ENCODE measurements around the gene NRG3. TPM values are rescaled to one million over a fixed set of nuclear protein-coding genes. Genes with fewer than 3 reads are reported as not detected.

Gene NRG3
- total RNA-seq, 6 experiments from 2014 or later = not detected

- no peak overlapping the region for H3K27ac Mint-ChIP-seq
- no peaks in the 10 kb centered on the region for H3K27me3 Mint-ChIP-seq (ENCODE audit: insufficient read depth)
- no peaks in the 10 kb centered on the region for H3K4me1 Mint-ChIP-seq (ENCODE audit: low read depth)
- no peaks in the 10 kb centered on the region; the same call in 1 of the 2 replicates for H3K36me3 Mint-ChIP-seq (ENCODE audit: low read depth)
- no peak for TF ChIP-seq CTCF (IDR thresholded peaks at IDR 0.05)
- no peak overlapping the region for H3K4me3 Mint-ChIP-seq
- DNase-seq = no peak
- H3K9me3 Mint-ChIP-seq = peaks cover 17% of the 10 kb centered on the region
These were observed 663.3 kb downstream of the NRG3 start for GRCh38 chr10:82538272-82538671.

- DNase-seq = no peak
- Mint-ChIP-seq H3K9me3 (peaks cover 26% of the 10 kb centered on the region), H3K36me3 (ENCODE audit: low read depth) (no peaks in the 10 kb centered on the region; the same call in 1 of the 2 replicates), H3K27me3 (ENCODE audit: insufficient read depth) (no peaks in the 10 kb centered on the region), H3K4me3 (no peak overlapping the region), H3K4me1 (ENCODE audit: low read depth) (no peaks in the 10 kb centered on the region), H3K27ac (no peak overlapping the region)
- TF ChIP-seq CTCF (IDR thresholded peaks at IDR 0.05) = no peak
These were observed 668.6 kb downstream of the NRG3 start for GRCh38 chr10:82543631-82544030.

- Mint-ChIP-seq H3K36me3 (ENCODE audit: low read depth) (no peaks in the 10 kb centered on the region; the same call in 1 of the 2 replicates), H3K4me3 (no peak overlapping the region), H3K27ac (no peak overlapping the region), H3K9me3 (peaks cover 26% of the 10 kb centered on the region), H3K4me1 (ENCODE audit: low read depth) (no peaks in the 10 kb centered on the region), H3K27me3 (ENCODE audit: insufficient read depth) (no peaks in the 10 kb centered on the region)
- no peak for TF ChIP-seq CTCF (IDR thresholded peaks at IDR 0.05)
- no peak for DNase-seq
These were observed 669.4 kb downstream of the NRG3 start for GRCh38 chr10:82544377-82544776.

GRCh38 chr10:82551506-82551905 is 676.5 kb downstream of the NRG3 start:
- Mint-ChIP-seq H3K4me3 (no peak overlapping the region), H3K36me3 (ENCODE audit: low read depth) (no peaks in the 10 kb centered on the region), H3K4me1 (ENCODE audit: low read depth) (no peaks in the 10 kb centered on the region), H3K9me3 (peaks cover 9% of the 10 kb centered on the region), H3K27me3 (ENCODE audit: insufficient read depth) (no peaks in the 10 kb centered on the region), H3K27ac (no peak overlapping the region)
- TF ChIP-seq CTCF (IDR thresholded peaks at IDR 0.05) = no peak
- no peak for DNase-seq

GRCh38 chr10:82552267-82552666 is 677.3 kb downstream of the NRG3 start:
- DNase-seq = no peak
- no peaks in the 10 kb centered on the region for H3K4me1 Mint-ChIP-seq (ENCODE audit: low read depth)
- peaks cover 9% of the 10 kb centered on the region for H3K9me3 Mint-ChIP-seq
- TF ChIP-seq CTCF (IDR thresholded peaks at IDR 0.05) = no peak
- H3K27ac Mint-ChIP-seq = no peak overlapping the region
- no peaks in the 10 kb centered on the region for H3K27me3 Mint-ChIP-seq (ENCODE audit: insufficient read depth)
- no peaks in the 10 kb centered on the region for H3K36me3 Mint-ChIP-seq (ENCODE audit: low read depth)
- no peak overlapping the region for H3K4me3 Mint-ChIP-seq

- Mint-ChIP-seq H3K4me1 (ENCODE audit: low read depth) (no peaks in the 10 kb centered on the region), H3K9me3 (peaks cover 9% of the 10 kb centered on the region), H3K27me3 (ENCODE audit: insufficient read depth) (no peaks in the 10 kb centered on the region), H3K36me3 (ENCODE audit: low read depth) (no peaks in the 10 kb centered on the region), H3K27ac (no peak overlapping the region), H3K4me3 (no peak overlapping the region)
- TF ChIP-seq CTCF (IDR thresholded peaks at IDR 0.05) = no peak
- no peak for DNase-seq
These were observed 679.4 kb downstream of the NRG3 start for GRCh38 chr10:82554381-82554780.

Measured in HFFc6 (cell line).